Nephron (organoid): Measurements from ENCODE around the gene ELK4.

Experiments used
- H3K27ac Mint-ChIP-seq, 3 experiments: 2 replicates each; pipeline ENCODE4 v1.8.0; 2020; ENCODE audit warnings: mixed read lengths in 3 of 3, mild to moderate bottlenecking in 2 of 3, moderate library complexity in 1 of 3
- H3K27me3 Mint-ChIP-seq: 2 replicates; pipeline ENCODE4 v1.8.0; 2021; ENCODE audit warnings: low read depth, mild to moderate bottlenecking, moderate library complexity, mixed read lengths
- H3K36me3 Mint-ChIP-seq: 2 replicates; pipeline ENCODE4 v1.8.0; 2020; ENCODE audit warnings: low read depth, mixed read lengths
- H3K4me1 Mint-ChIP-seq: 2 replicates; pipeline ENCODE4 v1.8.0; 2020; ENCODE audit warnings: mixed read lengths
- H3K4me3 Mint-ChIP-seq, 3 experiments: 2 replicates each; pipeline ENCODE4 v1.8.0; 2020; ENCODE audit warnings: mild to moderate bottlenecking in 3 of 3, mixed read lengths in 3 of 3, moderate library complexity in 2 of 3
- H3K9me3 Mint-ChIP-seq: 2 replicates; pipeline ENCODE4 v1.8.0; 2020; ENCODE audit warnings: mixed read lengths
- TF ChIP-seq, protein P1 (sequence below), 3 experiments: fragments of 200-600 bp; sonication (generic); IDR thresholded peaks; one replicate each; pipeline ENCODE4 v1.5.0; 2021; ENCODE audit warnings: antibody characterized with exemption in 3 of 3; ENCODE audit not compliant: unreplicated experiment in 3 of 3

ELK4 gene

DNA sequence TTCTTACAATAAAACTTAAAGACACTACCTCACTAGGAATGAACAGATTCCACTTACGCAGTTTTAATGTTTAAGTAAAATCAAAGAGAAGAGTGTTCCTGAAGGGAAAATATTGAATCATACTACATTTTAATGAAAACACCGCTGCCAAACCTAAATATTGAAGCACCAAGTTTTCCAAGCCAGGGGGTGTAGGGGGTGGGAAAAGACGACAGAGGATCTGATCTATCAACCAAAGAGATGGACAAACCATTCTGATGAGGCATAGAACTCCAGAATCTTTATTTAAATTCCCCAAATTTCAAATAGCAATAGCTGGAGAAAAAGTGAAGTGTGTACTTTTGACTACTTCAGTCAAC is 1.2 kb downstream of the ELK4 start:
- TF ChIP-seq, protein P1, sequence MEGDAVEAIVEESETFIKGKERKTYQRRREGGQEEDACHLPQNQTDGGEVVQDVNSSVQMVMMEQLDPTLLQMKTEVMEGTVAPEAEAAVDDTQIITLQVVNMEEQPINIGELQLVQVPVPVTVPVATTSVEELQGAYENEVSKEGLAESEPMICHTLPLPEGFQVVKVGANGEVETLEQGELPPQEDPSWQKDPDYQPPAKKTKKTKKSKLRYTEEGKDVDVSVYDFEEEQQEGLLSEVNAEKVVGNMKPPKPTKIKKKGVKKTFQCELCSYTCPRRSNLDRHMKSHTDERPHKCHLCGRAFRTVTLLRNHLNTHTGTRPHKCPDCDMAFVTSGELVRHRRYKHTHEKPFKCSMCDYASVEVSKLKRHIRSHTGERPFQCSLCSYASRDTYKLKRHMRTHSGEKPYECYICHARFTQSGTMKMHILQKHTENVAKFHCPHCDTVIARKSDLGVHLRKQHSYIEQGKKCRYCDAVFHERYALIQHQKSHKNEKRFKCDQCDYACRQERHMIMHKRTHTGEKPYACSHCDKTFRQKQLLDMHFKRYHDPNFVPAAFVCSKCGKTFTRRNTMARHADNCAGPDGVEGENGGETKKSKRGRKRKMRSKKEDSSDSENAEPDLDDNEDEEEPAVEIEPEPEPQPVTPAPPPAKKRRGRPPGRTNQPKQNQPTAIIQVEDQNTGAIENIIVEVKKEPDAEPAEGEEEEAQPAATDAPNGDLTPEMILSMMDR (IDR thresholded peaks at IDR 0.05; ENCODE audit: unreplicated experiment in 3 of 3): no peak
- peak overlapping the region; percentile 98 to 99 (median 98) for H3K27ac Mint-ChIP-seq
- no peaks in the 10 kb centered on the region for H3K9me3 Mint-ChIP-seq
- H3K27me3 Mint-ChIP-seq: no peaks in the 10 kb centered on the region
- H3K36me3 Mint-ChIP-seq: peaks cover 12% of the 10 kb centered on the region
- peak overlapping the region; percentile 92 to 98 (median 93) for H3K4me3 Mint-ChIP-seq
- peaks cover 29% of the 10 kb centered on the region for H3K4me1 Mint-ChIP-seq

DNA sequence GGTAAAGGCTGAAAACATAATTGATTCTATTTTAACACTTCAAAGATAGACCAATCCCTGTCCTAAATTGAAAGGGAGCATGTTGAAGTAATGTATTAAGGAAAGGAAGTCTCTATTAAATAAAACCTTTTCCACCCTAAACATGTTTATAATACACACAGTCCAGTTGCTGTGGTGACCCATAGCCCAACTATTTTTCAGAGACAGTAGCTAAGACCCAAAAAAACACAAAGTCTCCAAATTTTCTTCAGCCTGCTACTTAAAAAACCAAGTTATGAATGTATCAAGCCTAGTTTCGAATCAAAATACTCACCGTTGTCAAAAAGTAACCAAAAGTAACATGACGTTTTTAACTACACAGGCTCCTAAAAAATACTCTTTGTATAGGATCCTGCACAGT is 1.6 kb downstream of the ELK4 start:
- H3K9me3 Mint-ChIP-seq: no peaks in the 10 kb centered on the region
- H3K4me3 Mint-ChIP-seq: peak overlapping the region; percentile 92 to 98 (median 93)
- peak overlapping the region; percentile 98 to 99 (median 98) for H3K27ac Mint-ChIP-seq
- peaks cover 29% of the 10 kb centered on the region for H3K4me1 Mint-ChIP-seq
- TF ChIP-seq, protein P1 (IDR thresholded peaks at IDR 0.05; ENCODE audit: unreplicated experiment in 3 of 3): no peak
- H3K36me3 Mint-ChIP-seq: peaks cover 13% of the 10 kb centered on the region
- no peaks in the 10 kb centered on the region for H3K27me3 Mint-ChIP-seq

DNA sequence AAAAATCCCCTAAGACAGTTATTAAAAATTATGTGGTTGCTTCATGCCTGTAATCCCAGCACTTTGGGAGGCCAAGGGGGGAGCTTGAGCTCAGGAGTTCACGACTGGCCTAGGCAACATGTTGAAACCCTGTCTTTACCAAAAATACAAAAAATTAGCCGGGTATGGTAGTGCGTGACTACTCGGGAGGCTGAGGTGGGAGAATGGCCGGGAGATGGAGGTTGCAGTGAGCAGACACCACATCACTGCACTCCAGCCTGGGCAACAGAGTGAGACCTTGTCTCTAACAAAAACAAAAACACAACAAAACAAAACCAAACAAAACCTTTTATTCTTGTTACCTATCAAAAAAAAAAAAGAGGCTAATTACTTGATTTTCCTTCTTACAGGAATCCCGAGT is 2.1 kb downstream of the ELK4 start:
- Mint-ChIP-seq H3K4me1 (peaks cover 32% of the 10 kb centered on the region), H3K4me3 (peak overlapping the region; percentile 92 to 98 (median 93)), H3K9me3 (no peaks in the 10 kb centered on the region), H3K27ac (peak overlapping the region; percentile 98 to 99 (median 98)), H3K27me3 (no peaks in the 10 kb centered on the region), H3K36me3 (peaks cover 17% of the 10 kb centered on the region)
- TF ChIP-seq, protein P1 (IDR thresholded peaks at IDR 0.05; ENCODE audit: unreplicated experiment in 3 of 3): no peak

DNA sequence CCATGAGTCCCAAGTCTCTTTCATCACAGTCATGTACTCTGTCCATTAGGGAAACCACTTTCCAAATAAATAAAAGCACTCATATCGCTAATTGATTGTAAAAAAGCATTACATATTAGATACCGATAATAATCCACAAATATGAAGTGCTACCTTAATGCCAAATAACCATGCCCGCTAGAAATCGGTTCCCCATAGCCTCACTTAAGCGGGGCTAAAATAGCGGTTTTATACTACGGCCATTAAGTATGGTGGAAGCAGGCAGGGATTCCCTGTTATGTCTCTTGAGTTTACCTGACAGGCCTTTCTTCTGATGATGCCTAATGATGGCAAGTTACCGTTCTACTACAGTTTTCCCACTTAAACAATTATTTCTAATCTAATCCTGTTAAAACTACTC is 3.9 kb downstream of the ELK4 start:
- H3K27me3 Mint-ChIP-seq: no peaks in the 10 kb centered on the region
- peak overlapping the region in 1 of 3 experiments; percentile 48 for H3K4me3 Mint-ChIP-seq
- peaks cover 27% of the 10 kb centered on the region for H3K36me3 Mint-ChIP-seq
- TF ChIP-seq, protein P1 (IDR thresholded peaks at IDR 0.05; ENCODE audit: unreplicated experiment in 3 of 3): no peak
- H3K27ac Mint-ChIP-seq: peak overlapping the region in 1 of 3 experiments; percentile 53
- peaks cover 24% of the 10 kb centered on the region for H3K4me1 Mint-ChIP-seq
- no peaks in the 10 kb centered on the region for H3K9me3 Mint-ChIP-seq

DNA sequence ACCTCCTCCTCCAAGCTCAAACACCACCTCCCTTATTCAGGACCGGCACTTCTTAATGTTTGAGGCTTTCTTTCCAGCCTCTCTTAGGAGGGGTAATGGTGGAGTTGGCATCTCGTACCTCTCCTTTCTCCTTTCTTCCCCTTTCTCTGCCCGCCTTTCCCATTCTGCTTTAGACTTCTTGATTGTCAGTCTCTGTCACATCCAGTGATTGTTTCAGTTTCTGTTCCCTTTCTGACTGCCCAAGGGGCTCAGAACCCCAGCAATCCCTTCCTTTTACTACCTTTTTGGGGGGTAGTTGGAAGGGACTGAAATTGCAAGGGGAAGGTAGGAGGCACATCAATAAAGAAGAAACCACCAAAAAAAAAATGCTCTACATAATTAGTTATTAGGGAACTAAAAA is 5.6 kb downstream of the ELK4 start:
- TF ChIP-seq, protein P1 (IDR thresholded peaks at IDR 0.05; ENCODE audit: unreplicated experiment in 3 of 3): no peak
- no peak overlapping the region for H3K27ac Mint-ChIP-seq
- H3K9me3 Mint-ChIP-seq: no peaks in the 10 kb centered on the region
- no peak overlapping the region for H3K4me3 Mint-ChIP-seq
- H3K36me3 Mint-ChIP-seq: peaks cover 37% of the 10 kb centered on the region
- peaks cover 23% of the 10 kb centered on the region for H3K4me1 Mint-ChIP-seq
- no peaks in the 10 kb centered on the region for H3K27me3 Mint-ChIP-seq

DNA sequence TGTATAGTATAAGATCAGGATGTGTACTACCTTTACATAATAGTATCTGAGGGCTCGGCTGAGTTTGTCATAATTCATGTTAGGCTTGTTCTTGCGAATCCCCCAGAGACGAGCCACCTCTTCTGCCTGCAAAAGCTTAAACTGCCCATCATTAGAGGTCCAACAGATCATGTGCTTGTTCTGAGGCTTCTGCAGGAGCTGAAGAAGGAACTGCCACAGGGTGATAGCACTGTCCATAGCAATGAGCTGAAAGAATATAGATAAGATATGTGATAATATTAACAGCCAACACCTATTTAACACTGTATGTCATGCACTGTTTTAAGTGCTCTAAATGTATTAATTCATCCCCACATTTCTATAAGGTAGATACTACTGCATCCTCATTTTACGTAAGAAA is 8.2 kb downstream of the ELK4 start:
- H3K27me3 Mint-ChIP-seq: no peaks in the 10 kb centered on the region
- H3K36me3 Mint-ChIP-seq: peaks cover 59% of the 10 kb centered on the region
- peaks cover 10% of the 10 kb centered on the region for H3K4me1 Mint-ChIP-seq
- TF ChIP-seq, protein P1 (IDR thresholded peaks at IDR 0.05; ENCODE audit: unreplicated experiment in 3 of 3): no peak
- no peak overlapping the region for H3K27ac Mint-ChIP-seq
- H3K4me3 Mint-ChIP-seq: no peak overlapping the region
- H3K9me3 Mint-ChIP-seq: no peaks in the 10 kb centered on the region
